Calu3 (cell line): ENCODE results near the gene U2AF1L4. TPM values are rescaled to one million over a fixed set of nuclear protein-coding genes. Genes with fewer than 3 reads are reported as not detected.

Experiments used
- BruUV-seq: library from RNA; stranded (reverse); fragments of 400-500 nt; replicated peaks from 2 replicates; lab custom pipeline; 2021; lab: Mats Ljungman, UMichigan
- CTCF ChIA-PET: fragments of 300-600 bp; sonication (Branson Sonifier 250); formaldehyde crosslinking; loops from one replicate; lab custom pipeline; 2022; ENCODE audit warnings: antibody characterized with exemption; lab: Charles Lee
- DNase-seq: peaks from one replicate; pipeline ENCODE4 v3.0.0; 2022
- H3K27ac Mint-ChIP-seq: one replicate; pipeline ENCODE4 v1.8.0; 2022; ENCODE audit warnings: mixed read lengths; ENCODE audit not compliant: unreplicated experiment
- H3K27me3 Mint-ChIP-seq: one replicate; pipeline ENCODE4 v1.8.0; 2022; ENCODE audit warnings: mixed read lengths; ENCODE audit not compliant: unreplicated experiment
- H3K36me3 Mint-ChIP-seq: one replicate; pipeline ENCODE4 v1.8.0; 2022; ENCODE audit warnings: mild to moderate bottlenecking, moderate library complexity, mixed read lengths; ENCODE audit not compliant: insufficient read depth, unreplicated experiment
- H3K4me1 Mint-ChIP-seq: one replicate; pipeline ENCODE4 v1.8.0; 2022; ENCODE audit warnings: mild to moderate bottlenecking, low read depth, mixed read lengths; ENCODE audit not compliant: unreplicated experiment
- H3K4me3 Mint-ChIP-seq: one replicate; pipeline ENCODE4 v1.8.0; 2022; ENCODE audit warnings: mild to moderate bottlenecking, low read depth, moderate library complexity, mixed read lengths; ENCODE audit not compliant: unreplicated experiment
- H3K9me3 Mint-ChIP-seq: one replicate; pipeline ENCODE4 v1.8.0; 2022; ENCODE audit warnings: low read depth, mixed read lengths; ENCODE audit not compliant: unreplicated experiment
- CTCF ChIP-seq: fragments of 200-600 bp; IDR thresholded peaks from one replicate; pipeline ENCODE4 v1.8.0; 2022; ENCODE audit warnings: antibody characterized with exemption; ENCODE audit not compliant: unreplicated experiment
- intact Hi-C: fragments of 100-400 bp; cut with micrococcal nuclease; formaldehyde crosslinking; loops from one replicate; pipeline ENCODE4 v1.10.0; 2022; ENCODE audit not compliant: unreplicated experiment
- total RNA-seq: library from RNA; stranded (reverse); gene quantifications from 2 replicates; pipeline ENCODE4 v1.2.3, GENCODE V29; 2022

U2AF1L4 gene
- total RNA-seq, 1 experiment from 2014 or later: 16.2 TPM

GRCh38 chr19:35753634-35754369, 8.6 kb upstream of the U2AF1L4 start:
- intact Hi-C loops: no loop called here
- peaks cover 15% of the 10 kb centered on the region for H3K4me1 Mint-ChIP-seq
- no TSS peak for BruUV-seq
- no peak overlapping the region for H3K27ac Mint-ChIP-seq
- H3K4me3 Mint-ChIP-seq: no peak overlapping the region
- TF ChIP-seq CTCF: no peak
- CTCF ChIA-PET: no interaction called here
- no peak for DNase-seq
- no peaks in the 10 kb centered on the region for H3K9me3 Mint-ChIP-seq
- H3K36me3 Mint-ChIP-seq: peaks cover 60% of the 10 kb centered on the region
- H3K27me3 Mint-ChIP-seq: no peaks in the 10 kb centered on the region

GRCh38 chr19:35752746-35753350, 7.6 kb upstream of the U2AF1L4 start:
- no peak overlapping the region for H3K4me3 Mint-ChIP-seq

GRCh38 chr19:35751839-35752745, 6.9 kb upstream of the U2AF1L4 start:
- intact Hi-C loops: no loop called here
- Mint-ChIP-seq H3K4me3 (no peak overlapping the region), H3K27ac (no peak overlapping the region), H3K9me3 (no peaks in the 10 kb centered on the region), H3K36me3 (peaks cover 53% of the 10 kb centered on the region), H3K27me3 (no peaks in the 10 kb centered on the region), H3K4me1 (peaks cover 18% of the 10 kb centered on the region)
- CTCF ChIA-PET: no interaction called here
- DNase-seq: no peak
- BruUV-seq: no TSS peak
- no peak for TF ChIP-seq CTCF

More at GRCh38 chr19:35752746-35753350, 7.6 kb upstream of the U2AF1L4 start:
- H3K27ac Mint-ChIP-seq: no peak overlapping the region
- no peak for DNase-seq
- intact Hi-C loops: no loop called here
- BruUV-seq: no TSS peak
- CTCF ChIA-PET: no interaction called here
- H3K27me3 Mint-ChIP-seq: no peaks in the 10 kb centered on the region
- H3K9me3 Mint-ChIP-seq: no peaks in the 10 kb centered on the region
- TF ChIP-seq CTCF: no peak
- peaks cover 16% of the 10 kb centered on the region for H3K4me1 Mint-ChIP-seq
- H3K36me3 Mint-ChIP-seq: peaks cover 60% of the 10 kb centered on the region

- Mint-ChIP-seq H3K27ac (no peak overlapping the region), H3K36me3 (peaks cover 57% of the 10 kb centered on the region), H3K4me1 (peaks cover 37% of the 10 kb centered on the region), H3K27me3 (no peaks in the 10 kb centered on the region), H3K9me3 (no peaks in the 10 kb centered on the region), H3K4me3 (peak overlapping the region; percentile 90)
- CTCF ChIA-PET: no interaction called here
- no peak for TF ChIP-seq CTCF
- DNase-seq: no peak
- intact Hi-C loops: no loop called here
- BruUV-seq: no TSS peak
Measured at GRCh38 chr19:35750167-35750566, 4.9 kb upstream of the U2AF1L4 start.
